Measurements from ENCODE around the gene TSPAN9.

TSPAN9 gene

DNA sequence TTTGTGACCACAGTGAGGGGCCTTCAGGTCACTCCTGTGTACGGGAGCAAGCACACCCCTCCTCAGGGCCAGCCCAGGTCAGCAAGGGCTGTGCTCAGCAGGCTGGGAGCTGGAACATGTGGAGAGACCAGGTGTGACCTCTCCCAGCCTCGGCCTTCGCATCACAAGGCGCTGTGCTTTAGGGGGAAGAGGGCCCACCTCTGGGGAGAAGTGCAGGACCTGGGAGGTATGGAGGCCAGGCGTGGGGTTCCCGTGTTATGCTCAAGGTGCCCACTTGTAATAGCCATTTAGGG is 219.2 kb downstream of the TSPAN9 start:
- no peak for DNase-seq (ENCODE audit: low spot score)

- DNase-seq (ENCODE audit: low spot score), result no peak
These were observed 221.4 kb downstream of the TSPAN9 start for GRCh38 chr12:3298603-3299002.

DNA sequence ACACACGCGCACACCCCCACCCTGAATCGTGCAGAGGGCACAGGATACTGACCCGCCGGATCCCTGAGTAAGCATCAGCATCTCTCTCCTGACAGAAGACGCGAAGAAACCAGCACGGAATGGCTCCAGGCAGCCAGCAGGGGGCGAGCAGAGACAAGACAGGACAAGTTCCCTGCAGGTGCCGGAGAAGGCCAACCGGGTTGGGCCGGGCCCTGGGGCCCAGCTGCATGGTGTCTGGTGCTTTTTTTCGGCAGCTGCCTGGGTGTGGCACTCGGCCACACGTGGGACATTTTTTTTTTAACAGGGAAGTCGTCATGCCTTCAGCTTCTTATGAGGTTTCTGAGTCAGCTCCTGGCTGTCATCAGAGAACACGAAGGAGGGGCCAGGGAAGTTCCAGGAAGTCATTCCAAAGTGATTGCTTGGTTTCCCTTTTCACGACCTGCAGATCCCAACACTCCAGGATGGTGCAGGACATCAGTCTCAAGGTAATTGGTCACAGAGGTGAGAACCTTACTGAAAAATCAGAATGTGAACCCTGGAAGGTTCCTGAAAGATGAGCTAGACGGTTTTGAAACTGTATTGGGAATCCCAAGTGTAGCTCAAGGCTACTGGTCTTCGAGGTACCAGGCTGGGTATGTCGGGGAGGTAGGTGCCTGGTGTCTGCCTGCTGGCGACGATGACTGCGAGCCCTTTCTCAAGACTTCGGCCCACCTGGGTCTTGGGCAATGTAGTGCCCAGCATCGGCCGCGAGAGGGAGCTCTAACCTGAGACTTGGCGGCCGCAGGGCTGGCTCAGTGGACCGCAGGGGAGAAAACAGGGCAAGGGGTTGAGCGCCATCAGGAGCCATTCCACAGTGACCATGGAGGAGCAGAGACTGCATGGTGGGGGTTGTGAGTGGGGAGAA is 223.0 kb downstream of the TSPAN9 start:
- DNase-seq (ENCODE audit: low spot score), result peak; percentile 93

- DNase-seq (ENCODE audit: low spot score), result no peak
These were observed 223.7 kb downstream of the TSPAN9 start for GRCh38 chr12:3300833-3301401.

GRCh38 chr12:3302401-3303041 is 225.3 kb downstream of the TSPAN9 start:
- no peak for DNase-seq (ENCODE audit: low spot score)

DNA sequence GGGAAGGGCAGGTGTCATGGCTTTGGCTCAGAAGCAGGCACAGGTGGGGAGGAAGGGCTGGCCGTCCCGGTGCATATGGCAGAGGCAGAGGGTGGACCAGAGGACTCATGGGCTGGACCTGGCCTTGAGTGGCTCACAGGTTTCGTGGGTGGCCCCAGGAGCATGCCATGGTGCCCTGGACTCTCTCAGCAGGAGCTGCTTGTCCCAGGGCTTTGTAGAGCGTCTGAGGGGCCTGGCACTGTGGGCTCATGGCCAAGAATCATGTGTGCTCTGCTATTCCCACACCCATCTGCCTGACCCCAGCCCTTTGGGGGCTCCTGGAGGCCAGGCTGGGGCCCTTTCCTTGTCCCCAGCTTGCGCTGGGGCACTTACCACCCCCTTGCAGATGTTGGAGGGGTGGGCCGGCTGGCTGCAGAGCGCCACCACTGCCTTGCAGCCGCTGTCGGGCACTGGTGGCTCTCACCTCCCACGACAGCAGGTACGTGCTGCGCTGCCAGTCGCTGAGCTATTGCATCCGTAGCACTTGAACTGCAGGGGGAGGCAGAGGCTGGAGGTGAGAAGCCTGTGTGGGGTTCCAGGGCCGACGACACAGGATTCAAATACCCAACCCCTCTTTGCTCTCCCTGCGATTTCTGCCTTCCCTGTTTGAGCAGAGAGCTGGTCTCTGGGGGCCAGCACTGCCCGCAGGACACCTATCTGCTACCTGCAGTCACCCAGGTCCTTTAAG is 226.4 kb downstream of the TSPAN9 start:
- DNase-seq (ENCODE audit: low spot score), result no peak

- DNase-seq (ENCODE audit: low spot score), result no peak
These were observed 227.4 kb downstream of the TSPAN9 start for GRCh38 chr12:3304436-3305165.

DNA sequence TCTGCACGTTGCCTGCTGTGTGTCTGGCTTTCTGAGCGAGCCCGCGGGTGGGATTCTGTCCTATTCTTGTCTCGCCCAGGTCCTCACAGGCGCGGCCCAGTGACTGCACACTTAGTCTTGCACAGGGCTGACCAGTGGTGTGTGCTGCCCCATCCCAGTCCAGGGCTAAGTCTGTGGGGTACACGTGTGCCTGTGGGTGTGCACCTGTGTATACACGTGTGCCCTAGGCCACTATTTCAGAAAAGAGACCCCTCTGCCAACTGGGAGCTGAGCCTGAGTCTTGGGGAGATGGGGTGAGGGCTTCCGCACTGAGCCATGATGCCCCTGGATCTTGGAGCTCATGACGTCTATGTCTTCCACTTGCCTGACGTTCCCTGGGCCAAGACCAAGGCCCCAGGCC is 228.3 kb downstream of the TSPAN9 start:
- DNase-seq (ENCODE audit: low spot score), result no peak

GRCh38 chr12:3305904-3306619 is 228.9 kb downstream of the TSPAN9 start:
- no peak for DNase-seq (ENCODE audit: low spot score)

DNA sequence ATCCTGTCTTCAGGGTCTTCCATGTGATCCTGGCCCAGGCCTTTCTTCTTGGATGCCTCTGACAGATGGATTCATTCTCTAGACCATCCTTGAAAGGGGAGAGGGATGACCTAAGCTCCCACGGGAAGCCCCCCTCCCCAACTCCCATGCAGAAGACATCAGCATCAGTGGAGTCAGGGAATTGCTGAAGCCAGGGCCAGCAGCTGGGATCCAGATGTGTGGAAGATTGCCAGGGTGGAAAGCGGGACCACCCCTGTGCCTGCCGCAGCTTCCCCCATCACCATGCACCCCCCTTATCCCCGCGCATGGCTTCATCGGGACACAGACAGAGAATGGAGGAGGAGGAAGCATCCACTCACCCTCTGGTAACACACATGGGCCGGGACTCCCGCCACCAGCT is 230.2 kb downstream of the TSPAN9 start:
- DNase-seq (ENCODE audit: low spot score), result no peak

GRCh38 chr12:3308063-3308462 is 230.9 kb downstream of the TSPAN9 start:
- no peak for DNase-seq (ENCODE audit: low spot score)

- no peak for DNase-seq (ENCODE audit: low spot score)
These were observed 231.4 kb downstream of the TSPAN9 start for GRCh38 chr12:3308609-3309008.

- DNase-seq (ENCODE audit: low spot score), result no peak
These were observed 232.6 kb downstream of the TSPAN9 start for GRCh38 chr12:3309805-3310204.

DNA sequence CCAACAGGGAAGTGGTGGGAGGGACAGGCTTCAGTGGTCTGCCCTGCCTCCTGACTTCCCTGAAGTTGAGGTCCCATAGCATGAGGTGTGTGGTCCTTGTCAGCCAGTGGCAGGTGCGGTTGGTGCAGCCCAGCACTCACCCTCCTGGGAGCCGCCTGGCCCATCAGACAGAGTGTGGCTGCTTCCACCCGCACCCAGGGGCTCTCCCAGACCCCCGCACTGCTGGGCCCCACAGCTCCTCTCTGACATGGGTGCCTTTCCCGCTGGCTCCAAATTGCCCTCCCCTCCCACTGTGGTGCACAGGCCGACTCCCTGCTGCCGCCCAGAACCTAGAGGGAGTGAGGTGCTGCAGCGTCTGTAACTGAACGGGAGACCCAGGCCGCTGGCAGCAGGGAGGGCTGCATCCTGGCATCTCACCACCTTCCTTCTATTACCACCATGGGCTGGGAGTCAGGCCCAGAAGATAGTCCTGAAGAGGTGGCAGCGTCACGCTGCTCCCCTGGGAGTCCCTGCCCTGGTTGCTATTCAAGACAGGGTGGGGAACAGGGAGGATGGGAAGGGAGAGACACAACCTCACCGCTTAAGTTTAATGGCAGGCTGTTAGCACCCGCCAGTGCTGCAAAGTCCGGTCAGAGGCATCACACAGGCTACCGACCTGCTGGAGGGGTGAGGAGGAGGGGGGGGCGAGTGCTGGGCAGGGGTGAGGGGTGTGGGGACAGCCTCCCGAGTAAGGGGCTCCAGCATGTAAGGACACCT is 233.3 kb downstream of the TSPAN9 start:
- DNase-seq (ENCODE audit: low spot score), result no peak

DNA sequence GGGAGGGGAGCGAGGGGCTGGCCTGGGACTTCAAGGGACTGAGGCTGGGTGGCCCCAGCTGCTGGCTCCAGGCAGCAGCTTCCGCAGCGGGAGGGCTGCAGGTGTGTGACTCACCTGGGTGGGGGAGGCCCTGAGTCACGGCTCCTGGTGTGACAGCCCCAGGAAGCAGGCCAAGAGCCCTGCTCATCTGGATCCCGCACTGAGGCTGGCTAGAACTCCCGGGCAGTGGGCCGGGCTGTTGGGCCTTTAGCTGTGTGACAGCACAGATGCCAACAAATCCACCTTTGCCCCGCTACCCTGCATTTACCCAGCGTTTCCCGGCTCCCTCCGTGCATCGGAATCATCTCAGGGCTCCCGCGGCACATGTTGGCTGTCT is 233.8 kb downstream of the TSPAN9 start:
- DNase-seq (ENCODE audit: low spot score), result no peak

GRCh38 chr12:3311491-3312103 is 234.4 kb downstream of the TSPAN9 start:
- DNase-seq (ENCODE audit: low spot score), result no peak

DNA sequence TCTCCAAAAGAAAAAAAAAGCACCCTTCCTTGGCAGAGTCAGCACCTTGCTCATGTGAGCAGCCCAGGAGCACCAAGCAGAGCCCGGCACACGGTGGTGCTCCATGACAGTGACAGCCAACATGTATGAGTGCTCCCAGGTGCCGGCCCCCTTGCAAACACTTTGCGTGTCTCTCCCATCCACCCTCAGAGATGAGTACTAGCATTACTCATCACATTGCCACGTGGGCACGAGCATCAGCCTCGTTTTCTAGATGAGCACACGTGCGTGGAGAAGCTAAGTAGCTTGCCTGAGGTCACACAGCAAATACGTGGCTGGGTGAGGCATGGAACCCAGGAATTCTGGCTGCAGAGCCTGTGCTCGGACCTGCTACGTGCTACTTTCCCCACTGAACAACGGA is 235.9 kb downstream of the TSPAN9 start:
- DNase-seq (ENCODE audit: low spot score), result no peak

DNA sequence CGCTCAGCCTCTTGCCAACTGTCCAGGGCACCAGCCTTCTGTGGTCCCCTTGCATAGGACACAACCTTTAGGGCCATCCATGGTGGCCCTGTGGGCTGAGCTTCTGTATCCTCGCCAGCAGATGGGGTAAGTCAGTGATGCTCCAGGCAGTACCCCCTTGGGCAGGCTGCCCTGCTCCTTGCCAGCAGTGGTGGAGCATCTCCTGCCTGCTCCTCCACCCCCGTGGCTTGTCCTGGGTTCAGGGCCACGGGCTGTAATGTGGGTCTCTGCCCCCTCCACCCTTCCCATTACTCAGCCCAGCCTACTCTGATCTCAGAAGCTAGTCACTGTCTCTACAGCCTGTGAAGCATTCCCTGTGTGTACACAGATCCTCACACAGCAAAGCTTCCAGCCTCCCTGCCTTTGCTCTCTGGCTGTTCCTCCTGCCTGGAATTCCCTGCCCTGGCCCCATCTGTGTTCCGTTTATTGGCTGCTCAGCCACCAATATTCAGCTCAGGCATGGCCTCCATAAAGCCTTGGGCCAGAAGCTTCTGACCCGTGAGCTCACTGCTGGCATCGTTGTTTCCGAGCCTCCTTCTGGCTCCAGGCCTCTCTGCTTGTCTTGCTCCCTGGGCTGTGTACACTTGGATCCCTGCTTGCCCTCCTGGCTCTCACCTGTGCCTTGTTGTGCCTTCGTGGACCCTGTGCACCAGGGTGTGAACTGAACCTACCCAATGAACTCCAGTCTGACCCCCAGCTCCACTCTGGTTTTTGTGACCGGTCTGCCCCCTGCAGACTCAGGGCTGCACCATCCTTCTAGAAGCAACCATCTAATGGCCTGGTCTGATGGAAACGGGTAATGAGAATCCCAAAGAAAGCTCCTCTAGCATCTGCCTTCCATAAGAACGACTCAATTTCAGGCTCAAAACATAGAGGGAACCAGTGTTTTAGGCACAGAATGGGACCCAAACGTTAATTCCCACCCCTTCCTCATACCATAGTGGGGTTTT is 236.8 kb downstream of the TSPAN9 start:
- peak; percentile 55 for DNase-seq (ENCODE audit: low spot score)

DNA sequence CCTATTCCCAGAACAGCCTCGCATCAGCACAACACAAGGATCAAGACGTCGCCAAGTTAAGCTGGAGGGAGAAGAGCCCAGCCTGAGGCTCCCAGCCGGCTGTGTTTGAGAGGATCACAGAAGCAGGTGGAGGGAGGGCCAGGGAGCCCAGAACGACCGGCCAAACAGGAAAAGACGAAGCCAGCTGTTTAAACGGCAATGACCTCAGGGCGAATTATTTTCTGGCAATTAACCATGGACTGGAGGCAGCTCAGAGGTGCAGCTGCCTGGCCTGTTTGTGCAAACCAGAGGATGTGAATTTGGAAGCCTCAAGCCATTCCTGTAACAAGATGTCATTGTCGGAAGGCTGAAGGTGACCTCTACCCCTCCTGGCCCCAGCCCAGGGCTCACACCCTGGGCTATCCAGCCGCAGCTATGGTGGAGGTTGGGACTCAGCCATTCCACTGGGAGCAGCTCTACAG is 238.1 kb downstream of the TSPAN9 start:
- no peak for DNase-seq (ENCODE audit: low spot score)
